Measurements from ENCODE around the gene SIGLEC15.

SIGLEC15 gene

GRCh38 chr18:45887585-45887984, 62.1 kb downstream of the SIGLEC15 start:
- no peak for DNase-seq

- no peak for DNase-seq
Observed at GRCh38 chr18:45889419-45890064, 64.1 kb downstream of the SIGLEC15 start.

- no peak for DNase-seq
Observed at GRCh38 chr18:45890606-45891005, 65.1 kb downstream of the SIGLEC15 start.

DNA sequence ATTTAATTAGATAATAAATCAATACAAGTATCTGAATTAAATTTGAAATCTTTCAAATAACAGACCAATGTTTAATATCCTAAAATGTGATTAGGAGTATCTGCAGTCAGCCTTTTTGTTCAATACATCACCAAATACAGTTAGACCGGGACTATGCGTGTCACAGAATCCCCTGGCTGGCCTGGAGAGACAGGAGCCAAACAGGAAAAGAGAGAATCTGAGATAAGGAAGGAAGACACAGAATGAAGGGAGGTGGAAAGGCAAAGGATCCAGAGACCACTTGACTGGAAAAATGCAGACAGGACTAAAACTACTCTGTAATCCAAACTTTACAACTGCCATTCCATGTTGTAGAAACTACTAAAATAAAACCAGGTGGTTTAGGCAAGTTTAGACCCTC, 66.3 kb downstream of the SIGLEC15 start:
- DNase-seq = no peak

Measured in SW 1271 (cell line).